ENCODE results near the gene CCSER1.

CCSER1 gene

DNA sequence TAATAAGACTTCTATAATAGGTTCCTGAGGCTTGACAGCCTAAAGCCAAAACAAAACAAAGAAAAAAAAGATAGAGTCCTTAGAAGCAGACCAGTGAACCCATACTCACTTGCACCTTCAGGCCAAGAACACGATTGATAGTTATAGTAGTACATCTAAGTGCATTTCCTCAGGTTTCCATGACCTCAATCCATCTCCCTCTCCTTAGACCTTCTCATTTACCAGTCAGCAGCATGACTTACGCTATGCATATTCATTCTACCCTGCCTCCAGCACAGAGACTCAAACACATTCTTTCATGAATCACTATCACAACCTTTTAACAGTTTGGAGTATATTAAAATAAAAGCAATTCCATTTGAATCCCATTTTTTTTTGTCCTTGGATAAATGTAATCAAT lies 855.6 kb downstream of the CCSER1 start:
- DNase-seq = no peak

- DNase-seq = no peak
Observed at GRCh38 chr4:90990284-90990683, 863.1 kb downstream of the CCSER1 start.

DNA sequence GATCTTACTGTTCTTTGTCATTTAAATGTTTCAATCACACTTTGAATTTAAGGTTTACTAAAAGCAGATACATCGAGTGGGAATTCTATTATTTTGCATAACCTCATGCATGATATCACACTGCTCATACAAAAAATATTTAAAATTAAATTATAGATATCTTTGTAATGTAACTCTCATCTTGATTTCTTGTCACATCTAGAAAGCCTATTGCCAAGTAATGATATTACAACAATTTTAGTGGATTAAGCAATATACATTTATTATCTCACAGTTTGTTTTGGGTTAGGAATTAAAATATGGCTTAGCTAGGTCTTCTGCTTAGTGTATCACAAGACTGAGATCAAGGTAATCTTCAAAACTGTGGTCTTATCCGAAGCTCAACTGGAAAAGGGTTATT lies 865.0 kb downstream of the CCSER1 start:
- no peak for DNase-seq

GRCh38 chr4:90994851-90995574 lies 867.8 kb downstream of the CCSER1 start:
- DNase-seq = no peak

- no peak for DNase-seq
Observed at GRCh38 chr4:90995996-90996395, 868.8 kb downstream of the CCSER1 start.

- no peak for DNase-seq
Observed at GRCh38 chr4:90996813-90997212, 869.6 kb downstream of the CCSER1 start.

- DNase-seq = no peak
Observed at GRCh38 chr4:91015861-91016260, 888.7 kb downstream of the CCSER1 start.

DNA sequence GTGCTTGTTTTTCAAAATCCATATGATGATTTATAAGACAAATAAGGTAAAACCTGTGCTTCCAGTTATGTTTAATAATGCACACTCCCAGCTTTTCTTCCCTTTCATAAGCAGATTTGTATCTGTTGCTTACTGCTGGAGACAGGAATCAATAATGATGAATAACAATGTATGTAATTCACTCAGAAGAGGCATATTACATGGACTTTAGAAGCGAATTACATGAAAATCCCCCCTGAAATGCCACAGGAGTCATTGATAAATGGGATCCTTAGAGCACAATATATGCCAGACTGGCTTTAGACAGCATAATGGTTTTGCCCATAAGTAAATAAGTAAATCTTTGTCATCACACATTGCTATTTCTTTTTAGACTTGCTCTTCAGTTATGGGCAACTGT lies 892.3 kb downstream of the CCSER1 start:
- no peak for DNase-seq

DNA sequence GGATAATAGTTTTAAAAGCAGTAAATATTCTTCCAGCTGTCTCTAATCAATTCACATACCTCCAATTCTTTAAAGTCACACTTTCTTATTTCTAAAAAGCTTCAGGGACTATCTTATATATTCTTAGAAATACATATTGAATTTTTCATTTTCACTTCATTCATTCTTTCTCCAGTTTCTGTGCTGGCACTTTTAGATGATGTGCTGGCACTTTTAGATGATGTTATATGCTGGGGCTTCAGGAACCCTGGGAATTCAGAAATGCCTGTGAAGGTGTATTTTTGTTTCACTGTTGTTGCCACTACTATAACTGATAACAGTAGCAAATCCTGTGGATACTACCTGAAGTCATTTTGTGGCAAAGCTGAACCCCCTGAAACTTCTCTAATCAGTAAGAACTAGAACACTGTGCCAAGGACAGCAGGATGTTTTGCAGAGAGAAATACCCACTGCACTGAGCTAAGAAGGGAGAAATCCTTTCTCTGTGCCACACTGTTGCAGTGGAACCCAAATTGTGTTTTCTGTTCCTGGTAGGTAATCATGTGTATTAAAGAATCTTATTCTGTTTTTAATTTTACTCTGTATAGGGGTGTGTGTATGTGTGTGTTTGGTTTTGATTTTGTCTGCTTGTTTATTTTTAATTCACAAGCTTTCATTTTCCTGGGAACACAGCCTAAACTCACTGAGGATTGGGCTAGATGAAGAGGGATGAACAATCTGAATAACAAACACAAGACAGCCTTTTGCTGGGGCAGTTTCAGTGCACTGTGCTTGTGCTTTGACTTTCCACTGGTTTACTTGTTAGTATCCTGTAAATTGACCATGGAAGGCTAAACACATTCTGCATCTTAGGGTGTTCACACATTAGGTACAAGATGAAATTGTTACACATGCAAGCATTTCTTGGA lies 898.3 kb downstream of the CCSER1 start:
- DNase-seq = no peak

DNA sequence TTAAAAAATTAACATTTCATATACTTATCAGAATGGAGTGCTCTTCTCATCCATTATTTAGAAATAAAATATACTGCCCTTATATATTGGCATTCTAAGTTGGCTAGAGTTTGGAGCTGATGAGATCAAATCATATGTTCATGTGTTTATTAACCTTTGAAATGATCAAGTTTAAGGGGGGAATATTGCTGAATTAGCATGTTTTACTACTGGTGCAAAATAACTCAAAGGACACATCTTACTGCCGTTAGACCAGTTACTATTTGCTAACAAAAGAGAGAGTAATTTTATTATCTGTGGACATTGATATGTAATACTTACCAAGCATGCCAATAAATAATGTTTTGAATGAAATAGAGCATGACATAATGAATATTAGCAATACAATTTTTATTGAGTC lies 901.0 kb downstream of the CCSER1 start:
- no peak for DNase-seq

- no peak for DNase-seq
Observed at GRCh38 chr4:91031761-91032160, 904.6 kb downstream of the CCSER1 start.

DNA sequence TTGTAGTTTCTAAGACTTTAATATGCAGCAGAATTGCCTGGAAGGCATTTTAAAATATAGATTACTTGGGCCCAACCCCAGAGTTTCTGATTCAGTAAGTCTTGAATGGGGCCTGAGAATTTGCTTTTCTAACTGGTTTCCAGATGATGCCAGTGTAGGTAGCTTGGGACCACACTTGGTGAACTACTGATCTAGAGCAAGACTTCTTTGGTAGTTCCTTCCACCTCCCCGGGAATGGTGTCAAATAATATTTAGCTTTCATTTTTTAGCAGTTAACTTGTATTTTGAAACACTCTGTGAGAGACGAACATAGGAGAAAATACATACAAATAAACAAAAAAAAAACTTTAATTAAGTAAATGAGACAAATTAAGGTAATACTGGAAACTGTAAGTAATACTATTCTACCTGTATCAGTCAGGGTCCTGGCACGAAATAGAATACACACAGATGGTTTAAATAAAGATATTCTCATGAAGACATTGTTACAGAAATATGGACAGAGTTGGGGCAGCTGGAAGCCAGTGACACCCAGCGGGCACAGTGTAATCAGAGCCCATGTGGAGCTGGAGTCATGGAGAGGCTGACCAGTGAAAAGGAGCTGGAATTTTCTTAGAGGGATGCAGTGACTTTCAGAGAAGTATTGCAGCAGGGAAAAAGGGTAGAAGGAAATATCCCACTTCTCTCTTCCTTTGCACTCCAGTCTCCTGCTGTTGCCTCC lies 905.7 kb downstream of the CCSER1 start:
- no peak for DNase-seq

DNA sequence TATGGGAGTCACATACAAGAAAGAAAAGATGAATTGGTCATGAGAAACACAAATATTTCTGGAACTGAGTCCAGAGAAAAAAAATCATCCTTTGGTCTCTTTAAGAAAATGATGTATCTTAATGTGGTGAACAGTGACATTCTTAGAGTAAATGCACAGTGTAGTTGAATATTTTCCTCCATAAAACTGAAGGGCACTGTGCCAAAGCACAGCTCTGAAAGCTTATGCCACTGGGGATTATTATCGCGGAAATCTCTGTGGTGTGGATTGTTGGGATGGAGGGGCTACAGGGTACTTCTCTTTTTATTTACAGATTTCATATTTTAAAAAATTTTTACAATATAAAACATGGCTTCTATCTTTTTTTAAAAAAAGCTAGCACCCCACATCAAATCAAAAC lies 908.1 kb downstream of the CCSER1 start:
- DNase-seq = no peak

DNA sequence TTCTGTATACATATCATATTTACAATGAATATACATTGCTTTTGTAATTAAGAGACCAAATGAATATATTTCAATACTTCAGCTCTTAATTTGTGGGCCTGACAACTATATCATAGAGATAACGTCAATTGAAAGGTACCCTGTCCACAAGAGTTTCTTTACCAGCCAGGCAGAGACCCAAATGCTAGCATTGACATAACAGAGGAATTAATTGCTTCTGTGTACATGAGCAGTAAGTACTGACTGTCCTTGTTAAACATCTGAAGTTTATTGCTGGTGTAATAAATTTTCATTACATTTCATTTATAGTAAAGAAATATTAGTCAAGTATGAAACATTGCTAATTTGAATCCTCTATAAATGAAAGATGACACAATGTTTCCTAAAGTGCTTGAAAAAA lies 910.8 kb downstream of the CCSER1 start:
- DNase-seq = no peak

GRCh38 chr4:91057871-91058270 lies 930.7 kb downstream of the CCSER1 start:
- DNase-seq = no peak

GRCh38 chr4:91058345-91058744 lies 931.2 kb downstream of the CCSER1 start:
- DNase-seq = no peak

DNA sequence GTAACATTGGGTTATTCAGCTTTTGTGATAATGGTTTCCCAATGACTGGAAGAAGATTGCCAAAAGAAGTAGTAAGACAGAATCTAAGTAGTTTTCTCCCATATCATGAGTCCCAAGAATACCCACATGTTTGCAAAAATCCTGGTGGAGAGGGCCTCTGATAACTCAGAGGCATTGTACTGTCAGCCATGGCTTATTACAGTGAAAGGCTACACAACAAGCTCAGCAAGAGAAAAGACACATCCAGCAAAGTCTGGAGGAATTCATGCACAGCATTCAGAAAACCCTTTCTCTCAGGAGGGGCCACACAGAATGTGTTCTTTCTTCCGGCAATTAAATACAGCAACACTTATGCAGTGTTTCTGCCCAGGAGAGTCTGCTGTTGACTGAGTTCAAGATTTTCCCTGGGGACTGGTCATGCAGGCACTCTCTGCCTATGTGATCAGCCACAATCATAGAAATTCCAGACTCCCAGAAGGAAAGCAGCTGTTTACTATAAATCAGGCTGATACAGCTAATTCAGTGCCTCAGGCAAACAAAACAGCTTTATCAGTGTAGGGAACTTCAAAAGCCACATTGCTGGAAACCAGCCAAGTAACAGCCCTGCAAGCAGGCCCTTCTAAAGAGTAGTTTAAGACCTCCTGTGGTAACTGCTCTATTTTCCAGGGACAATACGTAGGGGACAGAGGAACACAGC lies 937.1 kb downstream of the CCSER1 start:
- DNase-seq = peak; percentile 74

GRCh38 chr4:91065117-91065516 lies 937.9 kb downstream of the CCSER1 start:
- DNase-seq = no peak

GRCh38 chr4:91070736-91071135 lies 943.5 kb downstream of the CCSER1 start:
- DNase-seq = no peak

DNA sequence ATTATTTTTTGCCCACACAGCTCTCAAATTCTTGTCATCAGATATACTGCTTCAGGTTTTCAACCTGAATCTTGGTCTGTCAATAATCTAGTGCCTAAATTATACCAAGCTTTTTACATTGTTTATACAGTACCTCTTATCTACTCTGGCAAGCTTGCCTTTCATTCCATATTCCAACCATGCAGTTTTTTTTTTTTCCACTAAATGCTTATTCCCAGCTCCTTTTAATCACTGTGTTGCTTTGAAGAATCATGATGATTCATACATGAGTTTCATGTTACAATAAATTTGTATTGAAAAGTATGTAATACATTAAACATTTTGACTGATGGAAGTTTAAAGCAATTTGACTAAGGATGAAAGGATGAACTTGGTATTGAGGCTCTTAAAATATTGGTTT lies 949.0 kb downstream of the CCSER1 start:
- DNase-seq = no peak

DNA sequence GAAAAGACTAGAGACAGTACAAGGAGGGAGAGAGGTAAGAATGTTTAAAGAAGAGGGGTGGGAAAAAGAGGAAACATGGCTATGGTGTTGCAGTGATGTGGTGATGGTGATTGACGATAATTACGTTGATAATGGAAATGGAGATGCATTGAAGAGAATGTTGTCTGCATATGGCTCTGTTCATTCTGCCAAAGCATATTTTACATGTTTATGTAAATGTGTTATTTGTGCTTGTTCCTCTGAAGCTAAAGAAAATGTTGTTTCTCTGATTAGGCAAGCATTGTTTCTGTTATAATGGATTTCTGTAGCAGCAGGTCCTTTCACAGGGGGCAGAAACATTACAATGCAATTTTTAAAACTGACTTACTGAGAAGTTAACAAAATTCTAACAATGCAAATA lies 958.8 kb downstream of the CCSER1 start:
- DNase-seq = no peak

DNA sequence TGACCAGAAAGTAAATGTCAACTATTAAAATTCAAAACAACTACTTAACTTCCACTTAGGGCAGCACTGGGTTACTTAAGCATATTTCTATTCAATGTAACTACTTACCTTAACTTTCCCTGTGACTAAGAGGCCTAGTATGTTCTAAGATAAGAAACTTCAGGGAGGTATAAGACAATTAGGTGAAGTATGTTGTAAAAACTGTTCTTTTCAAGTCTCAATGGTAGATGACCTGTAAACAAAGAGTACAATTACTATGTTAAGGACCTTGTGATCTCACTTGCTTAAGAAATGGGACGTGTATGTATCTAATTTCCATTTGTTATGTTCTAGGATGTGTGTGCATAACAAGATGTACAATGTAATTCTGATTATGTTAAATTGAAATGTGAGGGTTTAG lies 960.5 kb downstream of the CCSER1 start:
- no peak for DNase-seq

- DNase-seq = no peak
Observed at GRCh38 chr4:91089178-91089577, 962.0 kb downstream of the CCSER1 start.
